Measurements from ENCODE around the gene VWA8.

Gene VWA8

DNA sequence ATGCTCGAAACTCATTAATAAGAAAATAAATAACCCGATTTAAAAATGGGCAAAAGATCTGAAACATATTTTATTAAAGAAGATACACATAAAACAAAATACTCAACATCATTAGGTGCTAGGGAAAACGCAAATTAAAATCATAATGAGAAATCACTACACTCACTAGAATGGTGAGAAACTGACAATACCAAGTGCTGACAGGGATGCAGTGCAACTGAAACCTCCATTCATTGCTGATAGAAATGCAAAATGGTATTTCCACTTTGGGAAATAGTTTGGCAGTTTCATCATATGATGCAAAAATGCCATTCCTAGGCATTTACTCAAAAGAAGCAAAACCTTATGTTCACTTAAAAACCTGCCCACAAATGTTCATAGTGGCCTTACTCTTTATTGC is 278.1 kb downstream of the VWA8 start:
- TF ChIP-seq ZFP30 (CRISPR knock-in tag; IDR thresholded peaks at IDR 0.05) (no peak), BACH2 (CRISPR knock-in tag; IDR thresholded peaks at IDR 0.05; ENCODE audit: borderline replicate concordance) (no peak), SNAI2 (CRISPR knock-in tag; IDR thresholded peaks at IDR 0.05) (no peak), ESRRG (CRISPR knock-in tag; IDR thresholded peaks at IDR 0.05) (no peak), ZNF70 (CRISPR knock-in tag; IDR thresholded peaks at IDR 0.05) (no peak), PPARA (CRISPR knock-in tag; IDR thresholded peaks at IDR 0.05; ENCODE audit: borderline replicate concordance) (no peak), RARB (CRISPR knock-in tag; IDR thresholded peaks at IDR 0.05) (no peak), ZNF565 (CRISPR knock-in tag; conservative IDR thresholded peaks at IDR 0.05; ENCODE audit: low read depth) (no peak), CSDC2 (CRISPR knock-in tag; IDR thresholded peaks at IDR 0.05) (no peak)
- TF ChIP-seq, protein P1, sequence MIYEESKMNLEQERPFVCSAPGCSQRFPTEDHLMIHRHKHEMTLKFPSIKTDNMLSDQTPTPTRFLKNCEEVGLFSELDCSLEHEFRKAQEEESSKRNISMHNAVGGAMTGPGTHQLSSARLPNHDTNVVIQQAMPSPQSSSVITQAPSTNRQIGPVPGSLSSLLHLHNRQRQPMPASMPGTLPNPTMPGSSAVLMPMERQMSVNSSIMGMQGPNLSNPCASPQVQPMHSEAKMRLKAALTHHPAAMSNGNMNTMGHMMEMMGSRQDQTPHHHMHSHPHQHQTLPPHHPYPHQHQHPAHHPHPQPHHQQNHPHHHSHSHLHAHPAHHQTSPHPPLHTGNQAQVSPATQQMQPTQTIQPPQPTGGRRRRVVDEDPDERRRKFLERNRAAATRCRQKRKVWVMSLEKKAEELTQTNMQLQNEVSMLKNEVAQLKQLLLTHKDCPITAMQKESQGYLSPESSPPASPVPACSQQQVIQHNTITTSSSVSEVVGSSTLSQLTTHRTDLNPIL (CRISPR knock-in tag; IDR thresholded peaks at IDR 0.05; ENCODE audit: low read depth): no peak
- TF ChIP-seq, protein P2, sequence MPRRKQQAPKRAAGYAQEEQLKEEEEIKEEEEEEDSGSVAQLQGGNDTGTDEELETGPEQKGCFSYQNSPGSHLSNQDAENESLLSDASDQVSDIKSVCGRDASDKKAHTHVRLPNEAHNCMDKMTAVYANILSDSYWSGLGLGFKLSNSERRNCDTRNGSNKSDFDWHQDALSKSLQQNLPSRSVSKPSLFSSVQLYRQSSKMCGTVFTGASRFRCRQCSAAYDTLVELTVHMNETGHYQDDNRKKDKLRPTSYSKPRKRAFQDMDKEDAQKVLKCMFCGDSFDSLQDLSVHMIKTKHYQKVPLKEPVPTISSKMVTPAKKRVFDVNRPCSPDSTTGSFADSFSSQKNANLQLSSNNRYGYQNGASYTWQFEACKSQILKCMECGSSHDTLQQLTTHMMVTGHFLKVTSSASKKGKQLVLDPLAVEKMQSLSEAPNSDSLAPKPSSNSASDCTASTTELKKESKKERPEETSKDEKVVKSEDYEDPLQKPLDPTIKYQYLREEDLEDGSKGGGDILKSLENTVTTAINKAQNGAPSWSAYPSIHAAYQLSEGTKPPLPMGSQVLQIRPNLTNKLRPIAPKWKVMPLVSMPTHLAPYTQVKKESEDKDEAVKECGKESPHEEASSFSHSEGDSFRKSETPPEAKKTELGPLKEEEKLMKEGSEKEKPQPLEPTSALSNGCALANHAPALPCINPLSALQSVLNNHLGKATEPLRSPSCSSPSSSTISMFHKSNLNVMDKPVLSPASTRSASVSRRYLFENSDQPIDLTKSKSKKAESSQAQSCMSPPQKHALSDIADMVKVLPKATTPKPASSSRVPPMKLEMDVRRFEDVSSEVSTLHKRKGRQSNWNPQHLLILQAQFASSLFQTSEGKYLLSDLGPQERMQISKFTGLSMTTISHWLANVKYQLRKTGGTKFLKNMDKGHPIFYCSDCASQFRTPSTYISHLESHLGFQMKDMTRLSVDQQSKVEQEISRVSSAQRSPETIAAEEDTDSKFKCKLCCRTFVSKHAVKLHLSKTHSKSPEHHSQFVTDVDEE (CRISPR knock-in tag; IDR thresholded peaks at IDR 0.05): no peak
- TF ChIP-seq, protein P3, sequence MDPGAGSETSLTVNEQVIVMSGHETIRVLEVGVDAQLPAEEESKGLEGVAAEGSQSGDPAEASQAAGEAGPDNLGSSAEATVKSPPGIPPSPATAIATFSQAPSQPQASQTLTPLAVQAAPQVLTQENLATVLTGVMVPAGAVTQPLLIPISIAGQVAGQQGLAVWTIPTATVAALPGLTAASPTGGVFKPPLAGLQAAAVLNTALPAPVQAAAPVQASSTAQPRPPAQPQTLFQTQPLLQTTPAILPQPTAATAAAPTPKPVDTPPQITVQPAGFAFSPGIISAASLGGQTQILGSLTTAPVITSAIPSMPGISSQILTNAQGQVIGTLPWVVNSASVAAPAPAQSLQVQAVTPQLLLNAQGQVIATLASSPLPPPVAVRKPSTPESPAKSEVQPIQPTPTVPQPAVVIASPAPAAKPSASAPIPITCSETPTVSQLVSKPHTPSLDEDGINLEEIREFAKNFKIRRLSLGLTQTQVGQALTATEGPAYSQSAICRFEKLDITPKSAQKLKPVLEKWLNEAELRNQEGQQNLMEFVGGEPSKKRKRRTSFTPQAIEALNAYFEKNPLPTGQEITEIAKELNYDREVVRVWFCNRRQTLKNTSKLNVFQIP (CRISPR knock-in tag; IDR thresholded peaks at IDR 0.05; ENCODE audit: borderline replicate concordance, low read depth): no peak
- ATAC-seq: no peak

DNA sequence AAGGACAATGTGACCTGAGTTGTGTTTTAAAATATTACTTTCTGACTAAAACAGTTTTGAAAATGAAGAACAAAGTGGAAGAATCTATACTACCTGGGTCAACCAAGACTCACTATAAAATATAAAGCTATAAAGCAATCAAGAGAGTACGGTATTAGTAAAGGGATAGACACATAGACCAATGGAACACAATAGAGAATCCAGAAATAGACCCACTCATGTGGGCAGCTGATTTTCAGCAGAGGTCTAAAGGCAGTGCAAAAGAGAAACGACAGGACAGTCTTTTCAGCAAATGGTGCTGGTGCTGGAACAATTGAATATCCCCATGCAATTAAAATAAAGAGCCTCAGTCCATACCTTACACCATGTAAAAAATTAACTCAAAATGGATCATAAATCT is 278.9 kb downstream of the VWA8 start:
- TF ChIP-seq ISL1 (CRISPR knock-in tag; IDR thresholded peaks at IDR 0.05) (no peak), ZNF8 (CRISPR knock-in tag; IDR thresholded peaks at IDR 0.05) (no peak), ZNF70 (CRISPR knock-in tag; IDR thresholded peaks at IDR 0.05) (no peak)
- TF ChIP-seq, protein P3 (CRISPR knock-in tag; IDR thresholded peaks at IDR 0.05; ENCODE audit: borderline replicate concordance, low read depth): no peak
- ATAC-seq: no peak

DNA sequence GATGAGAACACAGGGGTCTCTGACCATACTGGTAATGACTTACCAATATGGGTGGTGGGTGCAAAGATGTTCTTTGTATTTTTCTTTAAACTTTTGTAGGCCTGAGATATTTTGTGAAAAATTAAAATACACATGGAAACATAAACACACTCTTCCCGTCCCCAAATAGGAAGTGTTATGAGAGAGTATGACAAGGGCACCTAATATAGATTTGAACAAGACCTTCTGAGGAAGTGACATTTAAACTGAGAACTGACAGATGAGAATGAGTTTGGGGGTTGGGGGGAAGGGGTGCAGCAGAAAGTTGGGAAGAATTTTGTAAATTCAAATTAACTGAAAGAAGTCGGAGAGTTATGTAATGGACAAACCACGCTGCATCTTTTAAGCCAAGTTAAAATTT is 279.3 kb downstream of the VWA8 start:
- ATAC-seq: no peak
- TF ChIP-seq ZNF565 (CRISPR knock-in tag; conservative IDR thresholded peaks at IDR 0.05; ENCODE audit: low read depth) (no peak), ZFP3 (CRISPR knock-in tag; IDR thresholded peaks at IDR 0.05) (no peak), ZC3H10 (CRISPR knock-in tag; IDR thresholded peaks at IDR 0.05) (no peak), CSDC2 (CRISPR knock-in tag; IDR thresholded peaks at IDR 0.05) (no peak), ZNF70 (CRISPR knock-in tag; IDR thresholded peaks at IDR 0.05) (no peak), GLIS3 (CRISPR knock-in tag; IDR thresholded peaks at IDR 0.05) (no peak), ZNF8 (CRISPR knock-in tag; IDR thresholded peaks at IDR 0.05) (no peak), TOX (CRISPR knock-in tag; IDR thresholded peaks at IDR 0.05; ENCODE audit: borderline replicate concordance) (no peak), ARNTL (CRISPR knock-in tag; IDR thresholded peaks at IDR 0.05; ENCODE audit: borderline replicate concordance, low read depth) (no peak), TCF4 (CRISPR knock-in tag; IDR thresholded peaks at IDR 0.05; ENCODE audit: borderline replicate concordance) (no peak), PPARA (CRISPR knock-in tag; IDR thresholded peaks at IDR 0.05; ENCODE audit: borderline replicate concordance) (no peak), ISL1 (CRISPR knock-in tag; IDR thresholded peaks at IDR 0.05) (no peak), SNAI2 (CRISPR knock-in tag; IDR thresholded peaks at IDR 0.05) (no peak), ZFP30 (CRISPR knock-in tag; IDR thresholded peaks at IDR 0.05) (no peak)
- TF ChIP-seq, protein P2 (CRISPR knock-in tag; IDR thresholded peaks at IDR 0.05): no peak
- TF ChIP-seq, protein P1 (CRISPR knock-in tag; IDR thresholded peaks at IDR 0.05; ENCODE audit: low read depth): no peak
- TF ChIP-seq, protein P4, sequence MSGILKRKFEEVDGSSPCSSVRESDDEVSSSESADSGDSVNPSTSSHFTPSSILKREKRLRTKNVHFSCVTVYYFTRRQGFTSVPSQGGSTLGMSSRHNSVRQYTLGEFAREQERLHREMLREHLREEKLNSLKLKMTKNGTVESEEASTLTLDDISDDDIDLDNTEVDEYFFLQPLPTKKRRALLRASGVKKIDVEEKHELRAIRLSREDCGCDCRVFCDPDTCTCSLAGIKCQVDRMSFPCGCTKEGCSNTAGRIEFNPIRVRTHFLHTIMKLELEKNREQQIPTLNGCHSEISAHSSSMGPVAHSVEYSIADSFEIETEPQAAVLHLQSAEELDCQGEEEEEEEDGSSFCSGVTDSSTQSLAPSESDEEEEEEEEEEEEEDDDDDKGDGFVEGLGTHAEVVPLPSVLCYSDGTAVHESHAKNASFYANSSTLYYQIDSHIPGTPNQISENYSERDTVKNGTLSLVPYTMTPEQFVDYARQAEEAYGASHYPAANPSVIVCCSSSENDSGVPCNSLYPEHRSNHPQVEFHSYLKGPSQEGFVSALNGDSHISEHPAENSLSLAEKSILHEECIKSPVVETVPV (CRISPR knock-in tag; IDR thresholded peaks at IDR 0.05): no peak
- TF ChIP-seq, protein P5, sequence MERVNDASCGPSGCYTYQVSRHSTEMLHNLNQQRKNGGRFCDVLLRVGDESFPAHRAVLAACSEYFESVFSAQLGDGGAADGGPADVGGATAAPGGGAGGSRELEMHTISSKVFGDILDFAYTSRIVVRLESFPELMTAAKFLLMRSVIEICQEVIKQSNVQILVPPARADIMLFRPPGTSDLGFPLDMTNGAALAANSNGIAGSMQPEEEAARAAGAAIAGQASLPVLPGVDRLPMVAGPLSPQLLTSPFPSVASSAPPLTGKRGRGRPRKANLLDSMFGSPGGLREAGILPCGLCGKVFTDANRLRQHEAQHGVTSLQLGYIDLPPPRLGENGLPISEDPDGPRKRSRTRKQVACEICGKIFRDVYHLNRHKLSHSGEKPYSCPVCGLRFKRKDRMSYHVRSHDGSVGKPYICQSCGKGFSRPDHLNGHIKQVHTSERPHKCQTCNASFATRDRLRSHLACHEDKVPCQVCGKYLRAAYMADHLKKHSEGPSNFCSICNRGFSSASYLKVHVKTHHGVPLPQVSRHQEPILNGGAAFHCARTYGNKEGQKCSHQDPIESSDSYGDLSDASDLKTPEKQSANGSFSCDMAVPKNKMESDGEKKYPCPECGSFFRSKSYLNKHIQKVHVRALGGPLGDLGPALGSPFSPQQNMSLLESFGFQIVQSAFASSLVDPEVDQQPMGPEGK (CRISPR knock-in tag; IDR thresholded peaks at IDR 0.05; ENCODE audit: borderline replicate concordance): no peak
